Endodermal cell (in vitro differentiated cells): ENCODE data around the gene GIGYF1. TPM values are rescaled to one million over a fixed set of nuclear protein-coding genes. Genes with fewer than 3 reads are reported as not detected.
"Not testable (repeated sequence)": the region's sequence is repeated elsewhere in the genome, so short reads cannot be mapped to it uniquely, and the experiment has no call there.

Source experiments
- DNase-seq: peaks from one replicate; pipeline ENCODE4 v3.0.0-alpha.2; 2017
- H3K27ac ChIP-seq: 2 replicates; pipeline ENCODE4 v1.5.1; 2013; ENCODE audit warnings: mild to moderate bottlenecking, low read depth, low read length, moderate library complexity
- H3K27me3 ChIP-seq: 2 replicates; pipeline ENCODE4 v1.6.1; 2013; ENCODE audit warnings: mild to moderate bottlenecking, low read length, moderate library complexity; ENCODE audit not compliant: insufficient read depth, control insufficient read depth, poor library complexity, severe bottlenecking
- H3K36me3 ChIP-seq: 2 replicates; pipeline ENCODE4 v1.7.0; 2013; ENCODE audit warnings: mild to moderate bottlenecking, low read length, moderate library complexity; ENCODE audit not compliant: control insufficient read depth, insufficient read depth
- H3K4me1 ChIP-seq: one replicate; pipeline ENCODE4 v1.7.0; 2013; ENCODE audit warnings: low read length; ENCODE audit not compliant: control insufficient read depth, insufficient read depth
- H3K4me3 ChIP-seq: 2 replicates; pipeline ENCODE4 v1.5.1; 2013; ENCODE audit warnings: mild to moderate bottlenecking, low read length, moderate library complexity
- H3K9ac ChIP-seq: 2 replicates; pipeline ENCODE4 v1.6.1; 2013; ENCODE audit warnings: mild to moderate bottlenecking, low read length, moderate library complexity; ENCODE audit not compliant: poor library complexity, severe bottlenecking; ENCODE audit errors: extremely low read depth
- H3K9me3 ChIP-seq: 2 replicates; pipeline ENCODE4 v1.6.1; 2013; ENCODE audit warnings: mild to moderate bottlenecking, low read length, moderate library complexity; ENCODE audit not compliant: control insufficient read depth
- H3K27ac Mint-ChIP-seq: 2 replicates; pipeline ENCODE4 v1.8.0; 2020; ENCODE audit warnings: mixed read lengths
- H3K27me3 Mint-ChIP-seq: 2 replicates; pipeline ENCODE4 v1.8.0; 2021; ENCODE audit warnings: mild to moderate bottlenecking, mixed read lengths; ENCODE audit not compliant: insufficient read depth
- H3K36me3 Mint-ChIP-seq: 2 replicates; pipeline ENCODE4 v1.8.0; 2020; ENCODE audit warnings: low read depth, mixed read lengths
- H3K4me1 Mint-ChIP-seq: 2 replicates; pipeline ENCODE4 v1.8.0; 2020; ENCODE audit warnings: mixed read lengths
- H3K4me3 Mint-ChIP-seq: 2 replicates; pipeline ENCODE4 v1.8.0; 2020; ENCODE audit warnings: mild to moderate bottlenecking, moderate library complexity, mixed read lengths
- H3K9me3 Mint-ChIP-seq: 2 replicates; pipeline ENCODE4 v1.8.0; 2020; ENCODE audit warnings: mild to moderate bottlenecking, mixed read lengths
- CTCF ChIP-seq: fragments of 200-600 bp; sonication (generic); conservative IDR thresholded peaks from 2 replicates; pipeline ENCODE4 v1.5.0; 2021; ENCODE audit warnings: antibody characterized with exemption, mild to moderate bottlenecking
- WGBS, 2 experiments: methylation state at CpG; one replicate each; pipeline versions ENCODE4 v1.1.5 to v1.1.7; 2013; ENCODE audit warnings: missing lambda C conversion rate in 2 of 2, mixed read lengths in 1 of 2; ENCODE audit not compliant: insufficient coverage in 1 of 2, insufficient read length in 1 of 2; 5-methylcytosine and 5-hydroxymethylcytosine counted together
- total RNA-seq, 2 donors: library from RNA; stranded (reverse); fragmentation: NEBNext Ultra II Directional in 1 of 2; extraction: Animal tissue kit (Norgen Biotek cat#: 25700) in 1 of 2; gene quantifications; 2 replicates in 1 of 2; 3 replicates in 1 of 2; pipeline ENCODE4 v1.2.1, GENCODE V29; 2021

The GIGYF1 gene
- total RNA-seq, 2 donors from 2014 or later, result 90.0 to 101 TPM

GRCh38 chr7:100720671-100721504 lies 26.8 kb upstream of the GIGYF1 start:
- no peak overlapping the region for H3K27ac Mint-ChIP-seq
- peak overlapping the region; percentile 66 for H3K4me3 ChIP-seq
- no peaks in the 10 kb centered on the region for H3K4me1 ChIP-seq
- H3K4me3 Mint-ChIP-seq, result peak overlapping the region; percentile 52
- H3K27me3 Mint-ChIP-seq, result peaks cover 79% of the 10 kb centered on the region
- no peak overlapping the region for H3K9ac ChIP-seq
- no peak overlapping the region for H3K27ac ChIP-seq
- no peak for TF ChIP-seq CTCF
- peaks cover 48% of the 10 kb centered on the region for H3K27me3 ChIP-seq
- peaks cover 5% of the 10 kb centered on the region for H3K36me3 Mint-ChIP-seq
- H3K9me3 Mint-ChIP-seq, result peaks cover 30% of the 10 kb centered on the region
- DNase-seq, result peak; percentile 70
- no peaks in the 10 kb centered on the region for H3K36me3 ChIP-seq
- peaks cover 11% of the 10 kb centered on the region for H3K9me3 ChIP-seq
- peaks cover 5% of the 10 kb centered on the region for H3K4me1 Mint-ChIP-seq
- 8 to 23% methylated on average over 8 to 54 of the region's 56 CpGs for WGBS, 2 experiments

DNA sequence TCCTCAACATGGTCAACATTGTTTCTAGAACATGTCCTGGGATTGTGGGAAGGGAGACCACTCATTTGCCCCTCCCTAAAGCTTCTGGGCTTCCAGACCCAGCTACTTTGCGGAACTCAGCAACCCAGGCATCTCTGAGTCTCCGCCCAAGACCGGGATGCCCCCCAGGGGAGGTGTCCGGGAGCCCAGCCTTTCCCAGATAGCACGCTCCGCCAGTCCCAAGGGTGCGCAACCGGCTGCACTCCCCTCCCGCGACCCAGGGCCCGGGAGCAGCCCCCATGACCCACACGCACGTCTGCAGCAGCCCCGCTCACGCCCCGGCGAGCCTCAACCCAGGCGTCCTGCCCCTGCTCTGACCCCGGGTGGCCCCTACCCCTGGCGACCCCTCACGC lies 26.2 kb upstream of the GIGYF1 start, which contains the start of gene EPO:
TSS of gene EPO (plus strand) at position 190 of the 392 bp plus-strand sequence. CDS start 513 bp downstream, outside the sequence.
- Histone ChIP-seq H3K27me3 (peaks cover 48% of the 10 kb centered on the region), H3K27ac (no peak within 1 kb of the TSS), H3K36me3 (no peaks in the 10 kb centered on the region), H3K9ac (no peak within 1 kb of the TSS), H3K4me1 (no peaks in the 10 kb centered on the region), H3K4me3 (peak within 1 kb of the TSS; percentile 66), H3K9me3 (peaks cover 11% of the 10 kb centered on the region)
- H3K36me3 Mint-ChIP-seq, result peaks cover 5% of the 10 kb centered on the region
- H3K27me3 Mint-ChIP-seq, result peaks cover 81% of the 10 kb centered on the region
- peaks cover 5% of the 10 kb centered on the region for H3K4me1 Mint-ChIP-seq
- TF ChIP-seq CTCF, result no peak
- H3K9me3 Mint-ChIP-seq, result peaks cover 30% of the 10 kb centered on the region
- WGBS, 2 experiments, result 7 to 15% methylated on average over 10 to 21 of the region's 21 CpGs
- DNase-seq, result peak; percentile 67
- no peak within 1 kb of the TSS for H3K27ac Mint-ChIP-seq
- peak within 1 kb of the TSS; percentile 52 for H3K4me3 Mint-ChIP-seq

DNA sequence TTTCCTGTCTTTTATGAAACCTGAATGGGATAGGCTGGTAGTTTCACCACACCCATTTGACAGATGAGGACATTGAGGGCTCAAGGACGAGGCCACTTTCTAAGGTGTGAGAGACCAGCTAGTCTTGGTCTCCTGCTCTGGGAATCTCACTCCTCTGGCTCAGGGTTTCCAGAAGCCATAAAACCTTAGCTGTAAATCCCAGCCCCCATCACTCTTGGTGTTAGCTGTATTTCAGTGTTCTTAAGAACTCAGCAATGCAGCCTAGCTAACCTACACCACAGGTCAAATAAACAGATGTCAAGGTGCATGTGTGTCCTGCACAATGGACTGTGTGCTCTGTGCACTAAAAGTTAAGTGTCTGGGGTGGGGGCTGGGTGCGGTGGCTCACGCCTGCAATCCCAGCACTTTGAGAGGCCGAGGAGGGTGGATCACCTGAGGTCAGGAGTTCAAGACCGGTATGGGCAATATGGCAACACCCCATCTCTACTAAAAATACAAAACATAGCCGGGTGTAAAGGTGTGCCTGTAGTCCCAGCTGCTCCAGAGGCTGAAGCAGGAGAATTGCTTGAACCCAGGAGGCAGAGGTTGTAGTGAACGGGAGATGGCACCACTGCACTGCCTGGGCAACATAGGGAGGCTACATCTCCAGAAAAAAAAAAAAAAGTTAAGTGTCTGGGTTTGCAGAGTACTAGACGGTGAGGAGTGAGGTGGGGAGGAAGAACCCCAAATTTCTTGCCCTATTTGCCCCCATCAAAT lies 25.7 kb upstream of the GIGYF1 start:
- peaks cover 47% of the 10 kb centered on the region for H3K27me3 ChIP-seq
- H3K4me3 ChIP-seq, result peak overlapping the region; percentile 66
- Mint-ChIP-seq H3K27ac (no peak overlapping the region), H3K4me1 (peaks cover 3% of the 10 kb centered on the region), H3K9me3 (peaks cover 30% of the 10 kb centered on the region), H3K4me3 (peak overlapping the region; percentile 52), H3K27me3 (peaks cover 77% of the 10 kb centered on the region), H3K36me3 (peaks cover 5% of the 10 kb centered on the region)
- H3K36me3 ChIP-seq, result no peaks in the 10 kb centered on the region
- H3K4me1 ChIP-seq, result no peaks in the 10 kb centered on the region
- 78 to 88% methylated on average over 2 to 8 of the region's 8 CpGs for WGBS, 2 experiments
- peak; percentile 32 for TF ChIP-seq CTCF
- H3K9ac ChIP-seq, result no peak overlapping the region
- DNase-seq, result peak; percentile 51
- H3K9me3 ChIP-seq, result peaks cover 11% of the 10 kb centered on the region
- no peak overlapping the region for H3K27ac ChIP-seq

GRCh38 chr7:100717073-100717472 lies 23.0 kb upstream of the GIGYF1 start:
- not testable (repeated sequence) for H3K36me3 ChIP-seq, H3K27ac Mint-ChIP-seq, H3K9ac ChIP-seq, H3K4me3 ChIP-seq, H3K27ac ChIP-seq, DNase-seq, H3K36me3 Mint-ChIP-seq, H3K4me1 ChIP-seq, H3K4me1 Mint-ChIP-seq, H3K4me3 Mint-ChIP-seq
- 91 to 100% methylated on average over 2 of the region's 2 CpGs for WGBS, 2 experiments
- H3K27me3 Mint-ChIP-seq, result peaks cover 54% of the 10 kb centered on the region
- H3K27me3 ChIP-seq, result peaks cover 29% of the 10 kb centered on the region
- peaks cover 11% of the 10 kb centered on the region for H3K9me3 ChIP-seq
- peaks cover 30% of the 10 kb centered on the region for H3K9me3 Mint-ChIP-seq
